ENCODE data around the gene KLK13. TPM values are rescaled to one million over a fixed set of nuclear protein-coding genes. Genes with fewer than 3 reads are reported as not detected.

KLK13 gene
- total and polyA plus RNA-seq, 2 experiments from 2014 or later: 0.52 TPM; not detected in 1

DNA sequence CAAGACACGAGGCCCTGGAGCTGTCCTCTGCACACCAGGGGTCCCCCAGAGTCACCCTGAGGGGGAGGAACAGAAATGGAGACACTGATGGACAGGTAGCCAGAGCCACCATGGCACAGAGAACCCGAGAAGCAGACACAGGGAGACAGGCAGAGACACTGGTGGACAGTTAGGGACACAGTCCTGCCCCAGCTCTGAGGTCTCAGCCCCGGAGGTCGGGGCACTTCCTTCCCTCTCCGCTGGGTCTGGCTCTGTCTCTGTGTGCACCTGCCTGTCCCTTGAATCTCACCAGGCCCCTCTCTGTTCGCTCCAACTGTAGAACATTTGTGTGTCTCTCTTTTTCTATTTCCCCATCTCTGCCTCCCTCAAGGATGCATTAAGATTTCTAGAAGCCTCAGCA lies 13.2 kb upstream of the KLK13 start:
- H3K9me2 ChIP-seq (replicated peaks; ENCODE audit: insufficient read depth): no peaks in the 10 kb centered on the region

DNA sequence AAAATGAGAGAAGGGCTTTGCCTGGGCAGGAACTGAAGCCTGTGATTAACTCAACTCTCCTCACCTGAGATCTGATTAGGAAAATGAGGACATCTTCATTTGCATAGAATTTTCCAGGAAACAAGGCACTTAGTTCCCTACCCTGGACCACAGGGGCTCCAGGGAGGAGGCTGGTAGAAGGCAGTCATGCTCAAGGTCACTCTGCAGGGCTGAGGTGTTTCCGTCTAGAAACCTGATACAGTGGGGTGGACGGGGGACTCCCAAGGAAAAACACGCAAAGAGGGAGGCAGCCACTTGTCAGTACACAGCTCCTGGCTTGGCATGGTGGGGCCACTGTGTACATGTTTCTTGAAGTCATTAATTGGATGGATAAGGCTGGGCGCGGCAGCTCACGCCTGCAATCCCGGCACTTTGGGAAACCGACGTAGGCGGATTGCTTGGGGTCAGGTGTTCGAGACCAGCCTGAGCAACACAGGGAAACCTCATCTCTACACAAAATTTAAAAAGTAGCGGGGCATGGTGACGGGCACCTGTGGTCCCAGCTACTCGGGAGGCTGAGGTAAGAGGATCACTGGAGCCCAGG lies 11.8 kb upstream of the KLK13 start:
- H3K79me2 ChIP-seq: no peaks in the 10 kb centered on the region
- no peak overlapping the region for H2AFZ ChIP-seq
- DNase-seq (ENCODE audit: low spot score): no peak
- H3K36me3 ChIP-seq (replicated peaks; ENCODE audit: insufficient read depth, low read depth): no peaks in the 10 kb centered on the region
- H4K20me1 ChIP-seq (ENCODE audit: insufficient read depth, poor library complexity, severe bottlenecking): no peaks in the 10 kb centered on the region
- H3K4me2 ChIP-seq: no peak overlapping the region
- no peaks in the 10 kb centered on the region for H3K9me2 ChIP-seq (replicated peaks; ENCODE audit: insufficient read depth)
- H3K27me3 ChIP-seq: no peaks in the 10 kb centered on the region
- peaks cover 6% of the 10 kb centered on the region for H3K9me3 ChIP-seq (ENCODE audit: low read depth)
- no peak overlapping the region for H3K27ac ChIP-seq
- WGBS (ENCODE audit: low lambda C conversion rate, missing lambda C conversion rate): 81% methylated on average over 14 of the region's 14 CpGs
- H3K4me1 ChIP-seq (ENCODE audit: insufficient read depth): no peaks in the 10 kb centered on the region
- TF ChIP-seq, protein P1, sequence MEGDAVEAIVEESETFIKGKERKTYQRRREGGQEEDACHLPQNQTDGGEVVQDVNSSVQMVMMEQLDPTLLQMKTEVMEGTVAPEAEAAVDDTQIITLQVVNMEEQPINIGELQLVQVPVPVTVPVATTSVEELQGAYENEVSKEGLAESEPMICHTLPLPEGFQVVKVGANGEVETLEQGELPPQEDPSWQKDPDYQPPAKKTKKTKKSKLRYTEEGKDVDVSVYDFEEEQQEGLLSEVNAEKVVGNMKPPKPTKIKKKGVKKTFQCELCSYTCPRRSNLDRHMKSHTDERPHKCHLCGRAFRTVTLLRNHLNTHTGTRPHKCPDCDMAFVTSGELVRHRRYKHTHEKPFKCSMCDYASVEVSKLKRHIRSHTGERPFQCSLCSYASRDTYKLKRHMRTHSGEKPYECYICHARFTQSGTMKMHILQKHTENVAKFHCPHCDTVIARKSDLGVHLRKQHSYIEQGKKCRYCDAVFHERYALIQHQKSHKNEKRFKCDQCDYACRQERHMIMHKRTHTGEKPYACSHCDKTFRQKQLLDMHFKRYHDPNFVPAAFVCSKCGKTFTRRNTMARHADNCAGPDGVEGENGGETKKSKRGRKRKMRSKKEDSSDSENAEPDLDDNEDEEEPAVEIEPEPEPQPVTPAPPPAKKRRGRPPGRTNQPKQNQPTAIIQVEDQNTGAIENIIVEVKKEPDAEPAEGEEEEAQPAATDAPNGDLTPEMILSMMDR (IDR thresholded peaks at IDR 0.05; ENCODE audit: poor library complexity): no peak
- TF ChIP-seq EZH2 (IDR thresholded peaks at IDR 0.05; ENCODE audit: borderline replicate concordance): no peak
- TF ChIP-seq EZH2phosphoT487 (IDR thresholded peaks at IDR 0.05; ENCODE audit: low read depth, severe bottlenecking, unreplicated experiment): no peak
- no peak overlapping the region for H3K4me3 ChIP-seq

More for the DNA sequence above, 13.2 kb upstream of the KLK13 start:
- Histone ChIP-seq H3K4me3 (no peak overlapping the region), H3K27ac (no peak overlapping the region), H3K4me2 (no peak overlapping the region), H3K4me1 (ENCODE audit: insufficient read depth) (no peaks in the 10 kb centered on the region), H3K27me3 (no peaks in the 10 kb centered on the region), H3K36me3 (replicated peaks; ENCODE audit: insufficient read depth, low read depth) (no peaks in the 10 kb centered on the region), H3K9me3 (ENCODE audit: low read depth) (peaks cover 6% of the 10 kb centered on the region), H2AFZ (no peak overlapping the region), H4K20me1 (ENCODE audit: insufficient read depth, poor library complexity, severe bottlenecking) (no peaks in the 10 kb centered on the region), H3K79me2 (no peaks in the 10 kb centered on the region)
- TF ChIP-seq EZH2phosphoT487 (IDR thresholded peaks at IDR 0.05; ENCODE audit: low read depth, severe bottlenecking, unreplicated experiment): no peak
- TF ChIP-seq, protein P1 (IDR thresholded peaks at IDR 0.05; ENCODE audit: poor library complexity): no peak
- no peak for TF ChIP-seq EZH2 (IDR thresholded peaks at IDR 0.05; ENCODE audit: borderline replicate concordance)
- 87% methylated on average over 6 of the region's 6 CpGs for WGBS (ENCODE audit: low lambda C conversion rate, missing lambda C conversion rate)
- no peak for DNase-seq (ENCODE audit: low spot score)

DNA sequence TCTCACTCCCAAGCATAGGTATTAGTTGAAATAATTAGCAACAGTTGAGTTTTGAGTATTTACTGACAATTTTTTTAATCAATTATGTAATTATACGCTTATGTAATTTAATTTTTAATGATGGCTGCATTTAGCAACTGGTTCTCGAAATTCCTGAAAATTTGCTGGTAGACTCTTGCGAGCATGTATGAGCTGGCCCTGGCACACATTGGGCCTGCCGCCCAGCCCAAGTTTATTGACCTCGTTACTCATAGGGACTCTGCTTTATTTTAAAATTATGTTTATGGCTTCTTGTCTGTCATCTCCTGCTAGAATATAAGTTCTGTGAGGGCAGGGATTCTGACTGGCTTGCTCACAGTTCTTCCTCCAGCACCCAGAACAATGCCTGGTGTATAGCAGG lies 11.1 kb upstream of the KLK13 start:
- H3K4me2 ChIP-seq: no peak overlapping the region
- TF ChIP-seq EZH2phosphoT487 (IDR thresholded peaks at IDR 0.05; ENCODE audit: low read depth, severe bottlenecking, unreplicated experiment) (no peak), EZH2 (IDR thresholded peaks at IDR 0.05; ENCODE audit: borderline replicate concordance) (no peak)
- TF ChIP-seq, protein P1 (IDR thresholded peaks at IDR 0.05; ENCODE audit: poor library complexity): no peak
- H3K9me3 ChIP-seq (ENCODE audit: low read depth): peaks cover 6% of the 10 kb centered on the region
- H3K36me3 ChIP-seq (replicated peaks; ENCODE audit: insufficient read depth, low read depth): no peaks in the 10 kb centered on the region
- H3K27ac ChIP-seq: no peak overlapping the region
- H3K27me3 ChIP-seq: no peaks in the 10 kb centered on the region
- DNase-seq (ENCODE audit: low spot score): no peak
- H4K20me1 ChIP-seq (ENCODE audit: insufficient read depth, poor library complexity, severe bottlenecking): no peaks in the 10 kb centered on the region
- H3K4me3 ChIP-seq: no peak overlapping the region
- H3K79me2 ChIP-seq: no peaks in the 10 kb centered on the region
- 93% methylated on average over 5 of the region's 5 CpGs for WGBS (ENCODE audit: low lambda C conversion rate, missing lambda C conversion rate)
- no peaks in the 10 kb centered on the region for H3K4me1 ChIP-seq (ENCODE audit: insufficient read depth)
- H3K9me2 ChIP-seq (replicated peaks; ENCODE audit: insufficient read depth): no peaks in the 10 kb centered on the region
- H2AFZ ChIP-seq: no peak overlapping the region

All from hepatocyte (in vitro differentiated cells).